ENCODE results near the gene FOXP1. TPM values are rescaled to one million over a fixed set of nuclear protein-coding genes. Genes with fewer than 3 reads are reported as not detected.

FOXP1 gene
- total RNA-seq, 3 donors from 2014 or later, result 61.9 to 267 (median 146) TPM

DNA sequence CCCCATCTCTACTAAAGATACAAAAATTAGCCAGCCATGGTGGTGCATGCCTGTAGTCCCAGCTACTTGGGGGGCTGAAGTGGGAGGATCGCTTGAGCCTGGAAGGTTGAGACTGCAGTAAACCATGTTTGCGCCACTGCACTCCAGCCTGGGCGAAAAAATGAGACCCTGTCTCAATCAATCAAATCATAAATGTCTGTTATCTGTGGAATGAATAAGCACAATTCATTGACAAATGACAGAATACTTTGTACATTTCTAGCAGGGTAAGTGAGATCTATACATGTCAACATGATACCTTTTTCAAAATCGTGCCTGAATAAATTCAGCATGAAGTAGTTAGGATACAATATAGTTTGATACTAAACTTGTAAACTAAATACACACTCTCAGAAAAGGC lies 181.2 kb downstream of the FOXP1 start:
- Histone ChIP-seq H3K4me3 (no peak overlapping the region), H3K9me3 (no peaks in the 10 kb centered on the region), H3K27me3 (no peaks in the 10 kb centered on the region), H3K27ac (no peak overlapping the region), H3K4me1 (no peaks in the 10 kb centered on the region), H3K36me3 (no peaks in the 10 kb centered on the region)
- intact Hi-C loops (cut with DNase I; ENCODE audit: low total_unique reads), result no loop called here
- no peak for DNase-seq (ENCODE audit: low spot score in 2 of 2)
- TF ChIP-seq, protein P1, sequence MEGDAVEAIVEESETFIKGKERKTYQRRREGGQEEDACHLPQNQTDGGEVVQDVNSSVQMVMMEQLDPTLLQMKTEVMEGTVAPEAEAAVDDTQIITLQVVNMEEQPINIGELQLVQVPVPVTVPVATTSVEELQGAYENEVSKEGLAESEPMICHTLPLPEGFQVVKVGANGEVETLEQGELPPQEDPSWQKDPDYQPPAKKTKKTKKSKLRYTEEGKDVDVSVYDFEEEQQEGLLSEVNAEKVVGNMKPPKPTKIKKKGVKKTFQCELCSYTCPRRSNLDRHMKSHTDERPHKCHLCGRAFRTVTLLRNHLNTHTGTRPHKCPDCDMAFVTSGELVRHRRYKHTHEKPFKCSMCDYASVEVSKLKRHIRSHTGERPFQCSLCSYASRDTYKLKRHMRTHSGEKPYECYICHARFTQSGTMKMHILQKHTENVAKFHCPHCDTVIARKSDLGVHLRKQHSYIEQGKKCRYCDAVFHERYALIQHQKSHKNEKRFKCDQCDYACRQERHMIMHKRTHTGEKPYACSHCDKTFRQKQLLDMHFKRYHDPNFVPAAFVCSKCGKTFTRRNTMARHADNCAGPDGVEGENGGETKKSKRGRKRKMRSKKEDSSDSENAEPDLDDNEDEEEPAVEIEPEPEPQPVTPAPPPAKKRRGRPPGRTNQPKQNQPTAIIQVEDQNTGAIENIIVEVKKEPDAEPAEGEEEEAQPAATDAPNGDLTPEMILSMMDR (IDR thresholded peaks at IDR 0.05), result no peak
- no peak for TF ChIP-seq POLR2A (IDR thresholded peaks at IDR 0.05)
- TF ChIP-seq POLR2AphosphoS5 (IDR thresholded peaks at IDR 0.05), result no peak

DNA sequence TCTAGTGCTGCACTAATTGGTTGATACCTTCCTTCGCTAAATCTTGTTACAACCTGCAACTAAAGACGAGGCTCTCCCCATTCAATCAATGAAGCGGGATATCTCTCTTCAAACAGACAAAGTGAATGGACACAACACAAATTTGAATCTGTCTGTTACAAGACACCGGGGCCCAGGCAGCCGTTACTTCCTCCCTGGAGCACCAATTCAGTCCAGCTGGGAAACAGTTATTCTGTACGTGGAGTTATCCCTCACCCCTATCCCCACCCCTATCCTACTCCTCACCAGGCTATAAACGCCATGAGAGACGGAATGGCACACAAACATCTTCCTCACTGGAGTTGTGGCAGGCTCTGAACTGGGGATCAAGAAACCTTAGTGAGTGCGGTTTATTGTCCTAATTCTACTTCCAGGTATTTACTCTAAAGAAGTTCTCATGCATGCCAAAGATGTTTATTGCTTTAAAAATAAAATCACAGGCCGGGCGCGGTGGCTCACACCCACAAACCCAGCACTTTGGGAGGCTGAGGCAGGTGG lies 181.8 kb downstream of the FOXP1 start:
- Histone ChIP-seq H3K36me3 (no peaks in the 10 kb centered on the region), H3K4me1 (no peaks in the 10 kb centered on the region), H3K27ac (no peak overlapping the region), H3K4me3 (no peak overlapping the region), H3K9me3 (no peaks in the 10 kb centered on the region), H3K27me3 (no peaks in the 10 kb centered on the region)
- TF ChIP-seq POLR2AphosphoS5 (IDR thresholded peaks at IDR 0.05), result no peak
- TF ChIP-seq POLR2A (IDR thresholded peaks at IDR 0.05), result no peak
- TF ChIP-seq, protein P1 (IDR thresholded peaks at IDR 0.05), result no peak
- intact Hi-C loops (cut with DNase I; ENCODE audit: low total_unique reads), result no loop called here
- DNase-seq (ENCODE audit: low spot score in 2 of 2), result no peak

DNA sequence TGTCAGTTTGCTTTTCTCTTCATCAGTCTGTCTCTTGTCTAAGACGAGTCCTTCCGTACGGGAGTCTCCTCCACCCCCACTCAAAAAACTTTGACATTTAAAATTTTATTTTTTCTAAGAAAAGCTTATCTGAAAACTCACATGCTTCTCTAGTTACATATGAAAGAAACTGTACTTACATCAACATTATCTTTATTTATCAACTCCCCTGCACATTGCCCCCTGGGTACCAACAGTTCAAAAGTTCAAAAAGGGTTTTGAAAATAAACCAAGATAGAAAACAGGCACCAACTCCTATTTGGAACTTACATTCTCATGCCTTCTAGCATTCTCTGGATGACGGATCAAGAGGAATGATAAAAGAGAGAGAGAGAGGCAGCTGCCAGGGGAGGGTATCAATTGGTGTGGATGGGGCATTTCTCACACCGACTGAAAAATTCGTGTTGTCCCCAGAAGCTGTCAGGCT lies 182.5 kb downstream of the FOXP1 start:
- intact Hi-C loops (cut with DNase I; ENCODE audit: low total_unique reads), result no loop called here
- no peaks in the 10 kb centered on the region for H3K9me3 ChIP-seq
- DNase-seq (ENCODE audit: low spot score in 2 of 2), result no peak
- no peaks in the 10 kb centered on the region for H3K36me3 ChIP-seq
- H3K27ac ChIP-seq, result no peak overlapping the region
- H3K4me1 ChIP-seq, result peaks cover 0 to 3% of the 10 kb centered on the region in 2 donors
- no peak overlapping the region for H3K4me3 ChIP-seq
- TF ChIP-seq, protein P1 (IDR thresholded peaks at IDR 0.05), result no peak
- TF ChIP-seq POLR2AphosphoS5 (IDR thresholded peaks at IDR 0.05) (no peak), POLR2A (IDR thresholded peaks at IDR 0.05) (no peak)
- no peaks in the 10 kb centered on the region for H3K27me3 ChIP-seq

DNA sequence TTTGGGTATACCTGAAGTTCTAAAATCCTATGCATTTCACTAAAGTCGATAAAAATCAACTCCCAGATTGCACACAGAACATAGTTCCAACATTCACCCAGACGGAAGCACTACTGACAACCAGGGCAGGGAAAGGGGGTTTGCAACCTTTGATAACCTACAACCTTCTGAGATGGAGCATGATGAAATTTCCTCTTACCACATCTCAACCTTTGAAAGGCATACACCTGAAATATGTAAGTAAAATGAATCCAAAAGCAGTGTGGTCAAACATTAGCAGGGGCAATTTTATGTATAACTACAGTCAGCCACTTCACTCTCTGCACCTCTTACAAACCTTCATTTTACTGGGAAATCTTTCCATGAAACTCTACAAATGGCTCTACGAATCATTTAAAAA lies 184.1 kb downstream of the FOXP1 start:
- peaks cover 0 to 3% of the 10 kb centered on the region in 2 donors for H3K4me1 ChIP-seq
- TF ChIP-seq, protein P1 (IDR thresholded peaks at IDR 0.05), result no peak
- no peak for TF ChIP-seq POLR2A (IDR thresholded peaks at IDR 0.05)
- TF ChIP-seq POLR2AphosphoS5 (IDR thresholded peaks at IDR 0.05), result no peak
- H3K9me3 ChIP-seq, result no peaks in the 10 kb centered on the region
- H3K36me3 ChIP-seq, result no peaks in the 10 kb centered on the region
- no peaks in the 10 kb centered on the region for H3K27me3 ChIP-seq
- no peak overlapping the region for H3K27ac ChIP-seq
- intact Hi-C loops (cut with DNase I; ENCODE audit: low total_unique reads), result no loop called here
- H3K4me3 ChIP-seq, result no peak overlapping the region
- no peak for DNase-seq (ENCODE audit: low spot score in 2 of 2)

DNA sequence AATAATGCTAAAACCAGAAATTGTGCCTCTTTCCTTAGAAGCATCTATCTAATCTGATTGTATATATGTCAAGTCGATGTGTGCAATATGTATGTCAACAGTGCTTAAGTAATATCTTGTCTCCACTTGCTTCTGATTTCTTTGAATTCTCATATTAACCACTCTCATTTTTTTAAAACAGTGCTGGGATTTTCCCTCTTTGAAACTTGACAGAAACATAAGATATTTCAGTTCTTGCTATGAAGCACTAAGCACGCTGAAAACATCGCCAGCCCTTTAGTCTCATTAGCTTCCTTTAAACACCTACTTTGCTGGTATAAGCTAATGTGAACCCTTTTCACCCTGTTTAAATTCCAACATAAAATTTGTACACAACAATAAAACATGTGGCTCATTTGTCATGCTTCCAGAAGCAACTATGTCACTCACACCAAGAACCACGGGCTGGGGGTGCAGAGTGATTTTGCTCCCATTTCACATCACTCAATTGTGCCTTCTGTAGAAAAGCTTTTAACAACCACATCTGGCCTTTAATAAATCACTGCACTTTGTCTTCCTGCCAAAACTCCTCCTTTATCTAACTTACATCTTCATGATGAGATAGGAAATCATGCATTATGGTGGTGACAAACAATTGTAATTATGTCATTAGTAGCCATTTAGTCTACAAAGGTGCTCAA lies 185.2 kb downstream of the FOXP1 start:
- TF ChIP-seq POLR2A (IDR thresholded peaks at IDR 0.05), result no peak
- no peak for DNase-seq (ENCODE audit: low spot score in 2 of 2)
- Histone ChIP-seq H3K4me3 (no peak overlapping the region), H3K27me3 (no peaks in the 10 kb centered on the region), H3K4me1 (peaks cover 0 to 3% of the 10 kb centered on the region in 2 donors), H3K36me3 (no peaks in the 10 kb centered on the region), H3K27ac (no peak overlapping the region), H3K9me3 (no peaks in the 10 kb centered on the region)
- intact Hi-C loops (cut with DNase I; ENCODE audit: low total_unique reads), result no loop called here

Data from breast epithelium (tissue), 4 donors.